GM12874 (cell line): ENCODE measurements around the gene MIPEP.

Experiments
- CTCF ChIP-seq: IDR thresholded peaks from 2 replicates; pipeline ENCODE4 v1.5.1; 2011; ENCODE audit warnings: low read depth, mild to moderate bottlenecking, control low read depth, low read length, moderate library complexity; ENCODE audit not compliant: insufficient read depth

MIPEP gene

DNA sequence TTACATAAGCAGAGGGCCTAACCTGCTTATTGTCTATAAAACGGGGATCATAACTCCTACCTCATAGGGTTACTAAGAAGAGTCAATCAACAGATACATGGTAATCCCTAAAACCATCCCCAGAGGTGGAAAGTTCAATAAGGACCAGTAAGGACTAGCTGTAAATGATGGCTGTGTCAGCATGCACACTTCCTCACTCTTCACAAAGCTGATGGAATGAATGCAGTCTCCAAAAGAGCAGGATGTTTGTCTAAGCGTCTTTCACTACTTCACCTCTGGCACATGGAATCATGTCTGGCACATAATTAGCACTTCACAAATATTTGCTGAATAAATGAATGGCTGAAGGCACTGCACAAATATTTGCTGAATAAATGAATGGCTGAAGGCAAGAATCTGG, 134.2 kb downstream of the MIPEP start:
- TF ChIP-seq CTCF = no peak

DNA sequence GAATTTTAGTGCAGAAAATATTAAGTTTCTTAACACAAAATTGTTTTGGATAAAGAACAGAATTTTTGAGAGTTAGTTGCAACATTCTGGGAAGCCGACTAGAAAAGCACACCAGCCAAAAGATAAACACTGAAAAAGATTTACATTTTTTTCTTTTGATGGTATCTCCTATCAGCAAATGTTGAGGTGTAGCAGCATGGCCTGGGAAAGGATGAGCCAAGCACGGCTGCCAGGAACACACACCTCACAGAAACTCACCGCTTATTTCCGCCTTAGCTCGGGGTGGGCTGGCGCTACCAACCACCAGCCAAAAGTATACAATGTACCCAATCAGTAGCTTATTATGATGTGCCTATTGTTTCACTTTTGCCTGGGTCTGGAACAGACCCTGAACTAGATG, 134.7 kb downstream of the MIPEP start:
- TF ChIP-seq CTCF = no peak

- no peak for TF ChIP-seq CTCF
Observed at GRCh38 chr13:23753458-23753857, 135.7 kb downstream of the MIPEP start.

- TF ChIP-seq CTCF = no peak
Observed at GRCh38 chr13:23752111-23753001, 136.8 kb downstream of the MIPEP start.

GRCh38 chr13:23751195-23751594, 138.0 kb downstream of the MIPEP start:
- TF ChIP-seq CTCF = no peak

DNA sequence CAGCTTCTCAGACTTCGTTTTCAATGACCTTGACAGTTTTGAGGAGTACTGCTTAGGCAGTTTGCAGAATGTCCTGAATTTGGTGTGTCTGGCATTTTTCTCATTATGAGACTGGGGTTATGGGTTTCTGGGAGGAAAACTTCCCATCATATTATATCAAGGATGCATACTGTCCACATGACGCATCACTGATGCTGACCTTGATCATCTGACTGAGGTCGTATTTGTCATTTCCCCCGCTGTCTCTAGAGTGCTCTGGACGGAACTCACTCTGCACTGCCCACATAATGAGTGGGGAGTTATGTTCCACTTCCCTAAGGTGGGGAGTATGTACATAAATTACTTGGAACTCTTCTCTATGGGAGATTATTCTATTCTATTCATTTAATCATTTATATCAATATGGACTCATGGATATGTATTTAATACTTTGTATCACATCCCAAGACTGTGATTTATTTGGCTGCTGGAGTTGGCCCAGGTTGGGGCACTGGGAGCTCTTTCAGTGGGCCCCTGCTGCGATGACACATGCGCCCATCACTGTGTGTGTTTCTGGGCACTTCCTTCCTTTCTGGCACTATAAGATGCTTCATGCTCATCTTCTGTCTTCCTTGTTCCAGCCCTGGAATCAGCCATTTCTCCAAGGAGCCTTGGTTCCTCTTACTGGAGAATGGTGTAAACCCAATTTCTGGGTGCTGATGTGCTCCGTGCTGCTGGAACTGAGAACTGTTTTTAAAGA, 138.6 kb downstream of the MIPEP start:
- no peak for TF ChIP-seq CTCF

- no peak for TF ChIP-seq CTCF
Observed at GRCh38 chr13:23749288-23749873, 139.8 kb downstream of the MIPEP start.
